Measurements from ENCODE around the gene MYO9B. TPM values are rescaled to one million over a fixed set of nuclear protein-coding genes. Genes with fewer than 3 reads are reported as not detected.

The MYO9B gene
- total RNA-seq, 1 experiment from 2014 or later, result 22.0 TPM

GRCh38 chr19:17244618-17245534 is 169.3 kb downstream of the MYO9B start:
- no peak for DNase-seq (ENCODE audit: low spot score)
- in situ Hi-C loops (cut with HindIII; ENCODE audit: low sequenced_read_pairs), result no loop called here

- in situ Hi-C loops (cut with HindIII; ENCODE audit: low sequenced_read_pairs), result no loop called here
- no peak for DNase-seq (ENCODE audit: low spot score)
Measured at GRCh38 chr19:17245535-17245984, 170.0 kb downstream of the MYO9B start, which contains the start of gene NR2F6. Gene NR2F6, minus strand, starts transcription at chr19:17245919. Its CDS starts 699 bp downstream, at chr19:17245220.

- in situ Hi-C loops (cut with HindIII; ENCODE audit: low sequenced_read_pairs), result no loop called here
- DNase-seq (ENCODE audit: low spot score), result no peak
Measured at GRCh38 chr19:17246681-17247425, 171.3 kb downstream of the MYO9B start.

GRCh38 chr19:17248011-17248776 is 172.6 kb downstream of the MYO9B start:
- DNase-seq (ENCODE audit: low spot score), result no peak
- in situ Hi-C loops (cut with HindIII; ENCODE audit: low sequenced_read_pairs), result no loop called here

- no peak for DNase-seq (ENCODE audit: low spot score)
- in situ Hi-C loops (cut with HindIII; ENCODE audit: low sequenced_read_pairs), result no loop called here
Measured at GRCh38 chr19:17249887-17250548, 174.4 kb downstream of the MYO9B start.

- DNase-seq (ENCODE audit: low spot score), result no peak
- in situ Hi-C loops (cut with HindIII; ENCODE audit: low sequenced_read_pairs), result no loop called here
Measured at GRCh38 chr19:17254636-17255035, 179.1 kb downstream of the MYO9B start.

GRCh38 chr19:17255150-17255621 is 179.6 kb downstream of the MYO9B start:
- no peak for DNase-seq (ENCODE audit: low spot score)
- in situ Hi-C loops (cut with HindIII; ENCODE audit: low sequenced_read_pairs), result no loop called here

- no peak for DNase-seq (ENCODE audit: low spot score)
- in situ Hi-C loops (cut with HindIII; ENCODE audit: low sequenced_read_pairs), result no loop called here
Measured at GRCh38 chr19:17256130-17256529, 180.6 kb downstream of the MYO9B start.

GRCh38 chr19:17259118-17259780 is 183.7 kb downstream of the MYO9B start:
- no peak for DNase-seq (ENCODE audit: low spot score)
- in situ Hi-C loops (cut with HindIII; ENCODE audit: low sequenced_read_pairs), result no loop called here

- in situ Hi-C loops (cut with HindIII; ENCODE audit: low sequenced_read_pairs), result no loop called here
- no peak for DNase-seq (ENCODE audit: low spot score)
Measured at GRCh38 chr19:17259934-17260333, 184.4 kb downstream of the MYO9B start.

GRCh38 chr19:17260842-17261325 is 185.3 kb downstream of the MYO9B start:
- in situ Hi-C loops (cut with HindIII; ENCODE audit: low sequenced_read_pairs), result no loop called here
- DNase-seq (ENCODE audit: low spot score), result peak; percentile 63

- DNase-seq (ENCODE audit: low spot score), result no peak
- in situ Hi-C loops (cut with HindIII; ENCODE audit: low sequenced_read_pairs), result no loop called here
Measured at GRCh38 chr19:17262557-17262956, 187.0 kb downstream of the MYO9B start.

Other genes with a start within 250 kb of the MYO9B start
- 18.6 and 31.6 TPM in 2 replicates for gene SIN3B, start 246.4 kb upstream of the MYO9B start, total RNA-seq (2014; rRNA removed; shearing (Covaris generic))
- not detected in 2 replicates for gene F2RL3, start 186.8 kb upstream of the MYO9B start, total RNA-seq (2014; rRNA removed; shearing (Covaris generic))
- 7.8 and 19.8 TPM in 2 replicates for gene CPAMD8, start 49.0 kb upstream of the MYO9B start, total RNA-seq (2014; rRNA removed; shearing (Covaris generic))
- gene HAUS8, start 325 bp upstream of the MYO9B start, total RNA-seq (2014; rRNA removed; shearing (Covaris generic)), result 8.9 and 16.1 TPM in 2 replicates
- gene USE1, start 139.6 kb downstream of the MYO9B start, total RNA-seq (2014; rRNA removed; shearing (Covaris generic)), result 22.0 and 29.7 TPM in 2 replicates
- gene OCEL1, start 150.4 kb downstream of the MYO9B start, total RNA-seq (2014; rRNA removed; shearing (Covaris generic)), result 14.8 and 21.7 TPM in 2 replicates
- 232 and 271 TPM in 2 replicates for gene NR2F6, start 170.1 kb downstream of the MYO9B start, total RNA-seq (2014; rRNA removed; shearing (Covaris generic))
- gene USHBP1, start 189.0 kb downstream of the MYO9B start, total RNA-seq (2014; rRNA removed; shearing (Covaris generic)), result 0.41 and 4.9 TPM in 2 replicates
- gene BABAM1, start 191.7 kb downstream of the MYO9B start, total RNA-seq (2014; rRNA removed; shearing (Covaris generic)), result 166 and 237 TPM in 2 replicates
- gene ANKLE1, start 206.1 kb downstream of the MYO9B start, total RNA-seq (2014; rRNA removed; shearing (Covaris generic)), result 0.06 and 1.3 TPM in 2 replicates
- gene ABHD8, start 227.6 kb downstream of the MYO9B start, total RNA-seq (2014; rRNA removed; shearing (Covaris generic)), result 57.6 and 60.6 TPM in 2 replicates
- gene MRPL34, start 230.1 kb downstream of the MYO9B start, total RNA-seq (2014; rRNA removed; shearing (Covaris generic)), result 19.0 and 25.4 TPM in 2 replicates
- gene DDA1, start 233.8 kb downstream of the MYO9B start, total RNA-seq (2014; rRNA removed; shearing (Covaris generic)), result 15.0 and 28.2 TPM in 2 replicates

Measured in G401 (cell line).